ENCODE results near the gene TAF15. TPM values are rescaled to one million over a fixed set of nuclear protein-coding genes. Genes with fewer than 3 reads are reported as not detected.

Gene TAF15
- total RNA-seq, 4 donors from 2014 or later = 51.1 to 119 (median 90.1) TPM

GRCh38 chr17:35765086-35765710, 44.1 kb upstream of the TAF15 start:
- Histone ChIP-seq H3K4me1 (peaks cover 0 to 41% (median 3%) of the 10 kb centered on the region in 4 donors), H3K4me3 (peak overlapping the region in 1 of 4 donors; percentile 53), H3K9me3 (no peaks in the 10 kb centered on the region), H3K36me3 (no peaks in the 10 kb centered on the region), H3K27ac (peak overlapping the region in 1 of 4 donors; percentile 88), H3K27me3 (no peaks in the 10 kb centered on the region)
- no peak for DNase-seq
- TF ChIP-seq CTCF (IDR thresholded peaks at IDR 0.05) (no peak), POLR2A (IDR thresholded peaks at IDR 0.05) (no peak)

GRCh38 chr17:35765756-35766488, 43.4 kb upstream of the TAF15 start:
- Histone ChIP-seq H3K27me3 (no peaks in the 10 kb centered on the region), H3K27ac (no peak overlapping the region), H3K9me3 (no peaks in the 10 kb centered on the region), H3K4me1 (peaks cover 0 to 41% (median 3%) of the 10 kb centered on the region in 4 donors), H3K36me3 (no peaks in the 10 kb centered on the region), H3K4me3 (no peak overlapping the region)
- TF ChIP-seq CTCF (IDR thresholded peaks at IDR 0.05) (no peak), POLR2A (IDR thresholded peaks at IDR 0.05) (no peak)
- no peak for DNase-seq

GRCh38 chr17:35766489-35766877, 42.8 kb upstream of the TAF15 start:
- DNase-seq = no peak
- TF ChIP-seq POLR2A (IDR thresholded peaks at IDR 0.05) (no peak), CTCF (IDR thresholded peaks at IDR 0.05) (no peak)
- H3K9me3 ChIP-seq = no peaks in the 10 kb centered on the region

GRCh38 chr17:35766903-35767510, 42.3 kb upstream of the TAF15 start:
- H3K27ac ChIP-seq = no peak overlapping the region
- no peaks in the 10 kb centered on the region for H3K36me3 ChIP-seq
- DNase-seq = peak in 1 of 3 donors; percentile 70
- TF ChIP-seq POLR2A (IDR thresholded peaks at IDR 0.05) = no peak
- TF ChIP-seq CTCF (IDR thresholded peaks at IDR 0.05) = peak in 5 of 6 experiments; percentile 18 to 85 (median 78)
- H3K27me3 ChIP-seq = no peaks in the 10 kb centered on the region
- H3K9me3 ChIP-seq = no peaks in the 10 kb centered on the region
- peaks cover 0 to 41% (median 3%) of the 10 kb centered on the region in 4 donors for H3K4me1 ChIP-seq
- H3K4me3 ChIP-seq = no peak overlapping the region

More at GRCh38 chr17:35766489-35766877, 42.8 kb upstream of the TAF15 start:
- Histone ChIP-seq H3K27ac (no peak overlapping the region), H3K4me1 (peaks cover 0 to 41% (median 3%) of the 10 kb centered on the region in 4 donors), H3K36me3 (no peaks in the 10 kb centered on the region), H3K27me3 (no peaks in the 10 kb centered on the region), H3K4me3 (no peak overlapping the region)

GRCh38 chr17:35768797-35769196, 40.5 kb upstream of the TAF15 start:
- DNase-seq = peak in 1 of 3 donors; percentile 73
- peak overlapping the region in 2 of 4 donors; percentile 1 to 67 for H3K27ac ChIP-seq
- H3K9me3 ChIP-seq = no peaks in the 10 kb centered on the region
- H3K4me1 ChIP-seq = peaks cover 0 to 36% (median 3%) of the 10 kb centered on the region in 4 donors
- H3K4me3 ChIP-seq = no peak overlapping the region
- no peaks in the 10 kb centered on the region for H3K27me3 ChIP-seq
- TF ChIP-seq CTCF (IDR thresholded peaks at IDR 0.05) = no peak
- TF ChIP-seq POLR2A (IDR thresholded peaks at IDR 0.05) = no peak
- H3K36me3 ChIP-seq = no peaks in the 10 kb centered on the region

Measured in Peyer's patch (tissue), 4 donors.